ENCODE measurements around the gene ERVW-1.

DNA sequence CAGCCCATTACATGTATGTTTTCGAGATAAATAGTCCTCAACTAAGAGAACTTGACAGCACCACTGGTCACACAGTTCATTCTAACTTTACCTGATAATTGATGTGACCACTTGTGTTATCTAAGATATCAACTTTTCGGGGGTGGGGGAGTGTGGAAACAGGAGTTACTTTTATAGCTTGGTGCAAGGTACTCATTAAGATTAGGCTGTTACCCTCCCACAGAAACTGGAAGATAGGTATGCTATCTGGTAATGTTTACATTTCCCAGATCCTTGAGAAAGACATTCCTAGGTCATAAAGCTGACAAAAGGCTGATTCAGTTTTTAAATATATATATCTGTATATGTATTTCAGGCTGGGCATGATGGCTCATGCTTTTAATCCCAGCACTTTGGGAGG lies 11.1 kb downstream of the ERVW-1 start:
- TF ChIP-seq, protein P1, sequence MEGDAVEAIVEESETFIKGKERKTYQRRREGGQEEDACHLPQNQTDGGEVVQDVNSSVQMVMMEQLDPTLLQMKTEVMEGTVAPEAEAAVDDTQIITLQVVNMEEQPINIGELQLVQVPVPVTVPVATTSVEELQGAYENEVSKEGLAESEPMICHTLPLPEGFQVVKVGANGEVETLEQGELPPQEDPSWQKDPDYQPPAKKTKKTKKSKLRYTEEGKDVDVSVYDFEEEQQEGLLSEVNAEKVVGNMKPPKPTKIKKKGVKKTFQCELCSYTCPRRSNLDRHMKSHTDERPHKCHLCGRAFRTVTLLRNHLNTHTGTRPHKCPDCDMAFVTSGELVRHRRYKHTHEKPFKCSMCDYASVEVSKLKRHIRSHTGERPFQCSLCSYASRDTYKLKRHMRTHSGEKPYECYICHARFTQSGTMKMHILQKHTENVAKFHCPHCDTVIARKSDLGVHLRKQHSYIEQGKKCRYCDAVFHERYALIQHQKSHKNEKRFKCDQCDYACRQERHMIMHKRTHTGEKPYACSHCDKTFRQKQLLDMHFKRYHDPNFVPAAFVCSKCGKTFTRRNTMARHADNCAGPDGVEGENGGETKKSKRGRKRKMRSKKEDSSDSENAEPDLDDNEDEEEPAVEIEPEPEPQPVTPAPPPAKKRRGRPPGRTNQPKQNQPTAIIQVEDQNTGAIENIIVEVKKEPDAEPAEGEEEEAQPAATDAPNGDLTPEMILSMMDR (conservative IDR thresholded peaks at IDR 0.05; ENCODE audit: low read depth, low read length) = no peak
- no peak for TF ChIP-seq EZH2 (IDR thresholded peaks at IDR 0.05; ENCODE audit: low read length, unreplicated experiment)
